Neuronal stem cell (in vitro differentiated cells): ENCODE data around the gene PRKCE.

Source experiments
- DNase-seq: peaks from one replicate; pipeline ENCODE4 v3.0.0-alpha.2; 2013; ENCODE audit warnings: low spot score
- H2AFZ ChIP-seq: one replicate; pipeline ENCODE4 v1.6.1; 2013; ENCODE audit warnings: mild to moderate bottlenecking, low read length, inconsistent platforms
- H2AK5ac ChIP-seq: 2 replicates; pipeline ENCODE4 v1.6.1; 2013; ENCODE audit warnings: low read depth, mild to moderate bottlenecking, inconsistent platforms, low read length, moderate library complexity, mixed read lengths
- H2BK120ac ChIP-seq: 2 replicates; pipeline ENCODE4 v1.6.1; 2013; ENCODE audit warnings: low read depth, mild to moderate bottlenecking, inconsistent platforms, low read length, moderate library complexity, mixed read lengths
- H2BK12ac ChIP-seq: one replicate; pipeline ENCODE4 v1.6.1; 2013; ENCODE audit warnings: low read length, inconsistent platforms
- H2BK15ac ChIP-seq: 2 replicates; pipeline ENCODE4 v1.6.1; 2013; ENCODE audit warnings: mild to moderate bottlenecking, low read length, inconsistent platforms, mixed read lengths
- H2BK5ac ChIP-seq: one replicate; pipeline ENCODE4 v1.6.1; 2013; ENCODE audit warnings: inconsistent platforms, mild to moderate bottlenecking, low read length, moderate library complexity
- H3K14ac ChIP-seq: one replicate; pipeline ENCODE4 v1.6.1; 2013; ENCODE audit warnings: low read length, inconsistent platforms
- H3K18ac ChIP-seq: 2 replicates; pipeline ENCODE4 v1.6.1; 2013; ENCODE audit warnings: low read length, inconsistent platforms
- H3K23ac ChIP-seq: 2 replicates; pipeline ENCODE4 v1.6.1; 2013; ENCODE audit warnings: low read depth, mild to moderate bottlenecking, mixed read lengths, low read length, inconsistent platforms; ENCODE audit not compliant: poor library complexity
- H3K27ac ChIP-seq: replicated peaks from 3 replicates; pipeline ENCODE4 v1.5.1; 2013; ENCODE audit warnings: low read length, inconsistent platforms
- H3K27me3 ChIP-seq, 3 experiments: 2 replicates each; pipeline ENCODE4 v1.6.1; 2013; ENCODE audit warnings: low read length in 3 of 3, mild to moderate bottlenecking in 2 of 3, inconsistent platforms in 1 of 3, low read depth in 1 of 3, mixed read lengths in 1 of 3, moderate library complexity in 1 of 3; ENCODE audit not compliant: control insufficient read depth in 3 of 3, insufficient read depth in 3 of 3
- H3K36me3 ChIP-seq, 2 donors: replicated peaks in 1 of 2; 2 replicates each; pipeline ENCODE4 v1.6.1; 2013; ENCODE audit warnings: low read length in 2 of 2; ENCODE audit not compliant: control insufficient read depth in 2 of 2, insufficient read depth in 2 of 2
- H3K4ac ChIP-seq: 2 replicates; pipeline ENCODE4 v1.6.1; 2013; ENCODE audit warnings: inconsistent platforms, mild to moderate bottlenecking, low read length, moderate library complexity
- H3K4me1 ChIP-seq, 2 donors: 1 replicate in 1 of 2; 2 replicates in 1 of 2; pipeline ENCODE4 v1.6.1; 2013; ENCODE audit warnings: low read length in 2 of 2, low read depth in 1 of 2; ENCODE audit not compliant: control insufficient read depth in 2 of 2, insufficient read depth in 1 of 2
- H3K4me2 ChIP-seq: one replicate; pipeline ENCODE4 v1.6.1; 2013; ENCODE audit warnings: mild to moderate bottlenecking, low read length, inconsistent platforms; ENCODE audit not compliant: insufficient read depth, poor library complexity, severe bottlenecking
- H3K4me3 ChIP-seq, 2 donors: 2 replicates each; pipeline ENCODE4 v1.5.1; 2013; ENCODE audit warnings: low read length in 2 of 2, mild to moderate bottlenecking in 2 of 2, inconsistent platforms in 1 of 2, moderate library complexity in 1 of 2
- H3K79me1 ChIP-seq: one replicate; pipeline ENCODE4 v1.6.1; 2013; ENCODE audit warnings: low read depth, mild to moderate bottlenecking, inconsistent platforms, low read length, moderate library complexity
- H3K9ac ChIP-seq: one replicate; pipeline ENCODE4 v1.6.1; 2013; ENCODE audit warnings: mild to moderate bottlenecking, low read depth, low read length, inconsistent platforms; ENCODE audit not compliant: poor library complexity
- H3K9me3 ChIP-seq, 2 donors: replicated peaks in 1 of 2; 2 replicates each; pipeline versions ENCODE3 to v1.6.1; 2013; ENCODE audit warnings: low read length in 2 of 2, mild to moderate bottlenecking in 2 of 2, inconsistent platforms in 1 of 2, low read depth in 1 of 2, mixed read lengths in 1 of 2, moderate library complexity in 1 of 2; ENCODE audit not compliant: control insufficient read depth in 2 of 2, insufficient read depth in 1 of 2
- H4K8ac ChIP-seq: one replicate; pipeline ENCODE4 v1.6.1; 2013; ENCODE audit warnings: low read depth, mild to moderate bottlenecking, inconsistent platforms, low read length, moderate library complexity
- H4K91ac ChIP-seq: one replicate; pipeline ENCODE4 v1.6.1; 2013; ENCODE audit warnings: low read length, low read depth, mild to moderate bottlenecking, inconsistent platforms; ENCODE audit not compliant: poor library complexity
- WGBS, 2 donors: extraction: QIAGEN DNeasy Blood & Tissue Kit; methylation state at CpG; one replicate each; pipeline ENCODE4 v1.1.7; 2013; ENCODE audit warnings: missing lambda C conversion rate in 2 of 2, mixed read lengths in 1 of 2; ENCODE audit not compliant: insufficient read length in 2 of 2, insufficient replicate concordance in 1 of 2; ENCODE audit errors: extremely low coverage in 2 of 2; 5-methylcytosine and 5-hydroxymethylcytosine counted together

The PRKCE gene

DNA sequence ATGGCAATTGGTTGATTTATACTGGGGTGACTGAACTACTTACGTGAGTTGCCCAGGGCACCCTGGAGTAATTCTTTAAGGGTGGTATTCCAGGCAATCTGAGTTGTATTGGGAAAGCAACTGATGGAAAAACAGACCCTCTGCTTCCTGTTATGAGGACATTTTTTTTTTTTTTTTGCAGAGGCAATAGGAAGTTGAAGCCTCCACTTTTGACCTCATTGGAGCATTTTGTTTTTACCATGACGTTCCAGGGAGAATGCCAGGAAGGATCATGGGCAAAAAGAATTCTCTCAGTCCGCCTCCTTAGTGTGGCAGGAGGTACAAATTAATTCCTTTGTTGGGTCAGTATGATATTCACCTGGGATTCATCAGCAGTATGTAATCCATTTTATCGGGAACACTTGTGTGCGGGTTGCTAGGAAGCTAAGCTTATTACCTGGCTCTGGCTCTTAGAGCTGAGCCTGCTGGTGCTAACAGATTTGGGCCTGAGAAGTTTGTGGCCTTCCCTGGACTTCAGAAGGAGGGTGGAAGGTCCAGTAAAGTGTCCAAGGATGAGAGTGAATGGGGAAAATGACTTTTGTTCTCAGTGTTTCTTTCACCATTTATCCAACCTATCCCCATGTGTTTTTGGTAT lies 372.8 kb downstream of the PRKCE start:
- Histone ChIP-seq H3K27ac (no peak overlapping the region), H2BK12ac (no peak overlapping the region), H2AK5ac (no peak overlapping the region), H3K4ac (no peak overlapping the region), H2BK120ac (no peak overlapping the region), H3K9me3 (peaks cover 2 to 5% of the 10 kb centered on the region in 2 donors), H3K23ac (no peak overlapping the region), H2AFZ (no peak overlapping the region), H2BK5ac (no peak overlapping the region), H3K4me2 (no peak overlapping the region), H3K27me3 (no peaks in the 10 kb centered on the region), H3K36me3 (peaks cover 0 to 1% of the 10 kb centered on the region in 2 donors), H3K9ac (no peak overlapping the region), H4K91ac (no peak overlapping the region), H3K18ac (no peak overlapping the region), H4K8ac (no peak overlapping the region), H3K4me3 (no peak overlapping the region), H3K14ac (no peak overlapping the region), H2BK15ac (no peak overlapping the region), H3K79me1 (no peaks in the 10 kb centered on the region), H3K4me1 (peaks cover 0 to 2% of the 10 kb centered on the region in 2 donors)
- no peak for DNase-seq
- WGBS, 2 donors = no CpG with 5 or more reads among the region's 5 CpGs

DNA sequence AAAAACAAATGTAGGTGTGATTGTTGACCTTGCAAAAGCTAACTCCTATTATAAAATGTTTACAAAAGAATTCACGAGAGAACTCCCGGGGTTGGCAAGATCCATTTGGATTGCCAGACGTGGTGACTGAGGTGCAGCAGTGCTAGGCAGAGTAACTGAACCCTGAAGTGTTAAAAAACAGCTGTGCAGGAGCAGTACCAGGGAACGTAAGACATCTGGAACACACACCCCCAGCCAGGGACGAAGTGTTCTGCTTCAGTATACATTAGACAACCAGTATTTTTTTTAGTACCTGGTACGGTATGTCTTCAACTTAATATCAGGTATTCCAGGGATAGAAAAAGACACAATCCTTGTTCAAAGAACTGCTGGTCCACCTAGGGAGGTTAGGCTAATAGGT lies 373.6 kb downstream of the PRKCE start:
- Histone ChIP-seq H3K27me3 (no peaks in the 10 kb centered on the region), H4K91ac (no peak overlapping the region), H3K23ac (no peak overlapping the region), H2BK15ac (no peak overlapping the region), H3K4me2 (no peak overlapping the region), H3K9ac (no peak overlapping the region), H2AK5ac (no peak overlapping the region), H3K4me1 (peaks cover 2% of the 10 kb centered on the region in 2 donors), H3K18ac (no peak overlapping the region), H2BK5ac (no peak overlapping the region), H2BK120ac (no peak overlapping the region), H2BK12ac (no peak overlapping the region), H3K4ac (no peak overlapping the region), H2AFZ (no peak overlapping the region), H3K14ac (no peak overlapping the region), H3K79me1 (no peaks in the 10 kb centered on the region), H4K8ac (no peak overlapping the region), H3K9me3 (peaks cover 2 to 5% of the 10 kb centered on the region in 2 donors), H3K4me3 (no peak overlapping the region), H3K36me3 (peaks cover 0 to 1% of the 10 kb centered on the region in 2 donors), H3K27ac (no peak overlapping the region)
- no CpG with 5 or more reads among the region's 6 CpGs for WGBS, 2 donors
- DNase-seq = no peak

DNA sequence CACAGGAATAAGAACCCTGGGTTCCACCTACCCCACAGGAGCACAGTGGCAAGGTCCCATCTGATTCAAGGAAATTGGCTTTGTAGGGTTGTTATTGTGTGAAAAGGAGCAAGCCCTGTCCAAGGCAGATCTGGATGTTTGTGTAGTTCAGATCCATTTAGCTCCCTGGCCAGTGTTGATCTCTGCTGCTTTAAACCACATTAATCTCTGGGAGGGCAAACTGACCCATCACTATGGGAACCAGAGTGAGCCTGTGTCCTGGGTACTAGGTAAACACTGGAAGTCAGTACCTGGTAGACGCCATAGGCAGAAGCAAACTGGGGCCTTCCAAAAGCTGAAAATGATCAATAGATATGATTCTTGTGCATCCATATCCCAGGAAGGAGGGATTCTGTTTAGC lies 374.2 kb downstream of the PRKCE start:
- no peak overlapping the region for H3K18ac ChIP-seq
- peaks cover 0 to 1% of the 10 kb centered on the region in 2 donors for H3K36me3 ChIP-seq
- no CpG with 5 or more reads among the region's 1 CpG for WGBS, 2 donors
- peaks cover 2% of the 10 kb centered on the region in 2 donors for H3K4me1 ChIP-seq
- peaks cover 2 to 5% of the 10 kb centered on the region in 2 donors for H3K9me3 ChIP-seq
- H3K27me3 ChIP-seq = no peaks in the 10 kb centered on the region
- no peak overlapping the region for H3K4me2 ChIP-seq
- no peak overlapping the region for H2BK5ac ChIP-seq
- H3K14ac ChIP-seq = no peak overlapping the region
- no peak overlapping the region for H3K23ac ChIP-seq
- H3K27ac ChIP-seq = no peak overlapping the region
- no peak overlapping the region for H2BK120ac ChIP-seq
- no peak overlapping the region for H3K9ac ChIP-seq
- DNase-seq = no peak
- H2AK5ac ChIP-seq = no peak overlapping the region
- no peak overlapping the region for H2BK12ac ChIP-seq
- H2AFZ ChIP-seq = no peak overlapping the region
- no peak overlapping the region for H4K8ac ChIP-seq
- H4K91ac ChIP-seq = no peak overlapping the region
- no peak overlapping the region for H3K4me3 ChIP-seq
- H3K79me1 ChIP-seq = no peaks in the 10 kb centered on the region
- no peak overlapping the region for H3K4ac ChIP-seq
- no peak overlapping the region for H2BK15ac ChIP-seq

DNA sequence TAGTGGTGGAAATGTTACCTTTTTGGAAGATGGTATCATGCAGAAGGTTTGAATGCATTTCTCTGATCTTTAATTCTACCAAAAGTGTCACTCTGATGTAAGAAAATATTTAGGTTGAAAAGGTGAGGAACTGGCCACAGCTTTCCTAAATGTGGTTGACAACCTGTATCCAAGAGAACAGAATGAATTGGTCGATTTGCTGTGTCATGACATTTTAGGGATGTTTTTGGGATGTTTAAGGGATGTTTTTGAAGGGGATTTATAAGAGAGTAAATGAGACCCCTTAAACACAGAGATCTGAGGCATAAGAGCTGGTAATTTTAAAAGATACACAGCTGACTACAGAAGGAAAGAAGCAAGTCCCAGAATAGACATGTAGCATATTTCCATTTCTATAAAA lies 375.0 kb downstream of the PRKCE start:
- Histone ChIP-seq H3K18ac (no peak overlapping the region), H2BK120ac (no peak overlapping the region), H2AFZ (no peak overlapping the region), H3K14ac (no peak overlapping the region), H3K27me3 (no peaks in the 10 kb centered on the region), H3K4me1 (peaks cover 2% of the 10 kb centered on the region in 2 donors), H2BK15ac (no peak overlapping the region), H3K4ac (no peak overlapping the region), H3K4me2 (no peak overlapping the region), H3K27ac (no peak overlapping the region), H2BK5ac (no peak overlapping the region), H3K79me1 (no peaks in the 10 kb centered on the region), H3K9me3 (no peaks in the 10 kb centered on the region), H3K23ac (no peak overlapping the region), H4K91ac (no peak overlapping the region), H3K9ac (no peak overlapping the region), H3K36me3 (peaks cover 0 to 1% of the 10 kb centered on the region in 2 donors), H2BK12ac (no peak overlapping the region), H2AK5ac (no peak overlapping the region), H4K8ac (no peak overlapping the region), H3K4me3 (no peak overlapping the region)
- DNase-seq = no peak
- no CpG with 5 or more reads among the region's 1 CpG for WGBS, 2 donors
